Fibroblast of upper back skin (primary cell): ENCODE data around the gene RFT1.

ENCODE experiments used
- DNase-seq: peaks from one replicate; pipeline ENCODE4 v3.0.0-alpha.2; 2013

RFT1 gene

DNA sequence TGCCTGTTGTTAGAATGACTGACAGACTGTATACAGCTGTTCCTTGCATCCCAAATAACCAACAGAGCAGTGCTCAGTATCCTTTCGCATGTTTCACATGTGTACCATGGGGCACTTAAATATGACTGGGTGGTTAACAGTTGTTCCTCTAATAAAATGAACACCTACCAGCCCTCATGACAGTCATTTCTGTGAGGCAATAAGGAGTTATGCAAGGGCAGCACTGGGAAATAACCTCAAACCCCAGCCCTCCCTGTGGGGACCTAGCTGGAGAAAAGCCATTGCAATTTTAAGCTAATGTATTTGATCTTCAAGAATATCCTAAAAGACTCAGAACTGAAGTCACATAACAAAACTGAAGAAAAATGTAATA, 7.3 kb downstream of the RFT1 start:
- DNase-seq: no peak

DNA sequence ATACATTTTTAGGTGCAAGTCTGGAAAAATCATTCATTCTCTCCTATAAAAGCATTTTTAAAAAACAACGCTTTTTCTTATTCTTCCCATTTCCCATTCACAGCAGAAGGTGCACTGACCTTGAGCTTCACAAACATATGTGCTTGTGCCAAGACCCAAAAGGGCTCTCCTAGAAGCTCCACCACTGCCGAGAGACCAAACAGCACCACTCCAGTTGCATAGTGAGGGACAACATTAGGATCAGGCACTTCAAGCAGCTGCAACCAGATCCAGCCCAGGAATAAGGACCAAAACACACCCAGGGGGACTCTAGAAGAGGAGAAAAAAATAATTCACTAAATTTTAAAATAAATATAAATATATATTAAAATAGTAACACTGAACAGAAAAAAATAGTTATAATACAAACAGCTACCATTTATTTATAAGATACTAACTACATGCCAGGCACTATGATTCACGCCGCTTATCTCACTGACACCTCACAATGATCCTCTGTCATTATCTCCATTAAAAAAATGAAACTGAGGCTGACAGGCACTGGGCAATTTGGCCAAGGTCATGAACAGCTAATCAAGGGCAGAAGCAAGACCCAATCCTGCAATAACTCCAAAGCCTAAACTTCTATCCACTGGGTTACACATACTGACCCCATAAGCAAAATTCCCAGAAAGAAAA, 7.8 kb downstream of the RFT1 start:
- no peak for DNase-seq

DNA sequence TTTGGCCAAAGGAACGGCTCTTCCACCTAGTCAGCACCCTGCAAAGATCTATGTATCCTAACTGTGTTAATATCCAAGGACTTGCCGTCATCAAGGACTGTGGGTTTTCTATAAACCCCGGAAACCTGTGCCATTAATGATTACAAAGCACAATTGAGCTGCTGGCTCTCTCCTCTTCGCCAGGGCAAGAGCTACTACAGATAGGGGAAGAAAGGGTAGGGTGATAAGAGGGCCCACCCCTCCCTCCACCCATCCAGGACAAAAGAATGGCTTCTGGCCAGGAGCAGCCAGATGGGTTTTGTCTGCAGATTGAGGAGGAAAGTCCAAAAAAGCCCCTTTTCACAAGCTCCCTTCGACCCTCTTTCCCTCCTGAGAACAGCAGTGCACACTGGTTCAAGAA, 9.9 kb downstream of the RFT1 start:
- DNase-seq: no peak

DNA sequence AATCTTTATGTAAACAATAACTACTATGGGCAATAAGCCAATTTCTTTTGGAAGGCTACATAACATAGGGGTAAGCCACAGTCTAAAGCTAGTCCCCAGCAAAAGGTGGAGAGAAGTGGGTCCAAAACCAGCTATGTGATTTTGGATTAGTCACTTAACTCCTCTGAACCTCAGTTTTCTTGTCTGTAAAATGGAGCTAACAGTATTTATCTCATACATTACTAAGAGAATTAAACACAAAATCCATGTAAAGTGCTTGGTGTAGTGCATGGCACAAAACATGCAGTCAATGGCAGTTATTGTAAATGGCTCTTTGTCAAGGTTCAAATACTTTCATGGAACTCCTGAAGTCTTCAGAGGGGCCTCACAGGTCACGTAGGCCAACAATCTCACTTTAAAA, 13.3 kb downstream of the RFT1 start:
- no peak for DNase-seq

DNA sequence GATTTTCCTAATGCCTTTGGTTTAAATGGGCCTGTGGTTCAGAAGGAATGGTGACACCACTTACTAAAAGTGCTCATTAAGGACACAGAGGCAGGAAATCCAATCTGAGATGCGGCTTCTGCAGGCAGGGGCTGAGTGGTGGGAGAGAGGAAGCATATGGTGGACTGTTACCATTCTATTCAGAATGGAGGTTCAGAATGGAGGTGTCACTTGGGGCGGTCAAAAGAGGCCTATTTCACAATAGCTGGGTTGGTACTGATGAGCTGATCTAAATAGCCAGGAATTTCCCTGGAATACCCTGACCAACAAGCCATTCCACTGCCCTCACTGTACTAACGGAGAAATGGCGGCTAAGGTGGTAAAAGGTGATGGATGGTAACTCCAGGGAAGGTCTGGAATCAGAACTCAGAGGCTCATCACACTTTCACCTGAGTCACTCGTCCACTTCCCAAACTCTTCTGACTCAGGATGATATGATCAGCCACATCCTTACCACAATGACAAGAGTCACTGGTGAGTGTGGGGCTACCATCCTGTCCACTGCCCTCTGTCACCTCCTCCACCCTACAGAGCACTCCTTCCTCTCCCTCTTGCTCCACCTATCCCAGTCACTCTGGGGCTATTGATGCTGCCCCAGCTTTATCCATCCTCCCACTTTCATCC, 15.7 kb downstream of the RFT1 start:
- no peak for DNase-seq

DNA sequence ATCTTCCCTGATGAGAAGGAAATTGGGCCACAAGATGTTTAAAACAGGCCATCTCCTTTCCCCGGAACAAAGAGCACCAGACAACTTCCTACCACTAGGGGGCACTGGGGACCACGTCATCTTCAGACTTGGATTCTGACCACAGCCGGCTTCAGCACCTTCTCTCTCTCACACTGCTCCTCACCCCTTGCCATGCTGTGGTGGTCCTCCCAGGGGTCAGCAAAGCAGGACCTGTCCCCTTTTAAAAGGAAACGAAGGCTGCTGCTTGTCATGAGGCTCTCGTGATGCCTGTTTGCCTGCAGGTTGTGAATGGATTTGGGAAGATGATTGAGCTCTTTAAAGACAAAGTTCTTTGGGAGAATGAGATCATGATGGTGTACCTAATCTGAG, 16.2 kb downstream of the RFT1 start:
- peak; percentile 76 for DNase-seq

DNA sequence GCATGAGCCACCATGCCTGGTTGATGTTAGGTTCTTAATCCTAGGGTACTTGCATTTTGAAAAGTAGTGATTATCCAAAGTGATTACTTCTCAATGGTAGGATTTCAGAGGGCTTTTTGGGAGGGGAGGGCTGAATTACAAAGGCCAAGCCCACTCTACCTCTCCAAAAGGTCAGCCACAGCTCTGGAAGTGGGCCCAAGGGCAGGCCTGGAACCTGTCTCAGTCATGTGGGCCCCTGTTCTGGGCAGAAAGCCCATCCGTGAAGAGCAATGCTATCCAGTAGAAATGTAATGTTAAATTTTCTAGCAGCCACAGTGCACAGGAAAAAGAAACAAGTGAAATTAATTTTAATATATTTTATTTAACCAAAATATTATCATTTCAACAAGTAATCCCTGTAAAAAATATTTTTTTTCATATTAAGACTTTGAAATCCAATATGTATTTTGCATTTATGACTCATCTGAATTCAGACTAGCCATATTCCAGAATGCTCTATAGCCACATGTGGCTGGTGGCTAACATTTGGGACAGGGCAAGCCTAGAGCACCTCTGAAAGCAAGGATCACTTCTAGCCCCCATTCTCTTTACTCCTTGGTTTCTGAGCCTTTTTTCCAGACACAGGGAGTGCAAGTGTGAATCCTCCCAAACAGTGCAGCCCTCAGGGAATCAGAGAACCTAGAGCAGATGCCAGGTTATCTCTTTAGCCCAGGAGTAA, 16.8 kb downstream of the RFT1 start:
- DNase-seq: no peak

DNA sequence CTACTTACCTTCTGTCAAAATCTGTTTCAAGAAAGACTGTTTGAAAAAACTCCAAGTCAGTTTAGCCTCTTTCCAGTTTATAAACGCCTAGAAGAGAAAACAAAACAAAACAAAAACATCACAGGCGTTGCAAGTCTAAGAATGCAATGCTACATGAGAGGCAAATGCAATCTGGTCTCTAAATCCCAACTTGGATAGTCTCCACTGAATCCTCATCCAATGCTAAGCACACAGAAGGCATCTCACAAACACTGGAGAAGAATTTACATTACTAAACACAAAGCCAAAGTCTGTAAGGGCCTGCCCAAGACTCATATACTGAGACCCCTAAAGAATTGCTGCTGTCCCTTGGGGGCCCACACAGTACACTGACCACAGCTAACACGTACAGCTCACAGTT, 18.4 kb downstream of the RFT1 start:
- DNase-seq: no peak

DNA sequence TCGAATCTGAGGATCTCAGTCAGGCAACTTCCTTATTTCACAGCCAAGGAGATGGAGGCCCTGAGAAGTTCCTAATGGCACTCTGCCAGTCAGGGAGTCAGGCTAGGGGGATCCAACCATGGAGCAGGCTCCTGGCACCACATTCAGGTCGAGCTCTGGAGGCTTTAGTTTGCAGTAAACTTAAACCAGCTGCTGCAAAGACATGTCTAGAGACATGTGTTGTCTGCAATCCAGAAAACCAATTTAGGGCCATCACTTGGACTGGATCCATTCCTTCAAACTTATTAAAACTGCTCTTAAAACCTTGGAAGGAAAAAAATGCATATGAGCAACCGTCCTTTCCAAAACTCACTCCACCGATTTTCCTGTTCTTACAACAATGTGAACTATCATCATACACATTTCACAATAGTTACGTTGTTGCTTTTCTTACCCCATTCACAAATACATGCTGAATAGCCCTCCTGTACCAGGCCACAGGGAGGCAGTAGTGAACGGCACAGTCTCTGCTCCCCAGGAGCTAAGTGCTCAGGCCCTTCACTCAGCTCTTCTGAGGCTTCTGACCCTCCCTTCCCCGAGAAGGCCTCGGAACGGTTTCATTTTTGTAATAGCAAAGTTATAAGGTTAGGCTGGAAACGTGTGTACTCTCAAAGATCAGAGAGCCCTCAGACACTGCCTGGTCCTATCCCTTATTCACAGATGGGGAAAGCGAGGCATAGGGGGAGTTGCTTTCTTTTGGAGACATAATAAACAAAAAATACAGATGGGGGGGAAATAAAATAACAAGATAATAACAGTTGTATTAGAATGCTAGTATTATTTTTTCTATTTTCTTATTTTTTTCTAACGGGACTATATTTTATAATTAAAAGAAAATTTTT, 20.1 kb downstream of the RFT1 start:
- peak; percentile 71 for DNase-seq

DNA sequence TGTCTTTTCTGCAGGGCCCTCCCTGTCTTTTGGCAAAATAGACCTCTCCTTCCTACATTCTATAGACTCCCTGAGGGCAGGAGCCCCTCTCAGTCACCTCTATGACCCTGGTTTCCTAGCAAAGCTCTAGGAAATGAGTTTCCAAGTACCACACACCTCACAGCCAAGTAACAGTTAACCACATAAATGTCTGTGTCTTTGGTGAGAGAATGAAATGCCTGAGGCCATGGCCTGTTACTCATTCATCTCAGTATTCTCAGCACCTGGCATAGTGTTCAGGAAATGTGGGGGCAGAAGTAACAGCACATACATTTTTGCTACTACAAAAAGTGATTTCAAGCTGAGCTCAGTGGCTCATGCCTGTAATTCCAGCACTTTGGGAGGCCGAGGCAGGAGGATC, 21.0 kb downstream of the RFT1 start:
- DNase-seq: peak; percentile 74

DNA sequence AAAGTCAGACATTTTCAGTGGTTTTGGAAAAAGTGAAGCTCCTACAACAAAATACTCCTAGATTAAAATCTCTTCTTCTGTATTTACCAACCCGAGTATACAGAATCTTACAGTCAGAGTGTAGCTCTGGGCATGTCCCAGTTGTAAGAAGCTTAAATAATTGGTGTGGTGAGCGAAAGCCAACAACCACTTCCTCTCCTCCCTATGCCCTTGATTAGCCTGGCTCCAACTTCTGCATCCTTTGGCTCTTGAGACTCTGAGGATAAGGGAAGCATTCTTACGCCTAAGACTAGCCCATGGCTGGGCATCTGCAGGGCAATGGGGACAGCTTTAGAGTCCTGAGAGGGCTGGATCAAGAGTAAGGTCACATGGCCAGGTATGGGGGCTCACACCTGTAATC, 25.5 kb downstream of the RFT1 start:
- DNase-seq: no peak

DNA sequence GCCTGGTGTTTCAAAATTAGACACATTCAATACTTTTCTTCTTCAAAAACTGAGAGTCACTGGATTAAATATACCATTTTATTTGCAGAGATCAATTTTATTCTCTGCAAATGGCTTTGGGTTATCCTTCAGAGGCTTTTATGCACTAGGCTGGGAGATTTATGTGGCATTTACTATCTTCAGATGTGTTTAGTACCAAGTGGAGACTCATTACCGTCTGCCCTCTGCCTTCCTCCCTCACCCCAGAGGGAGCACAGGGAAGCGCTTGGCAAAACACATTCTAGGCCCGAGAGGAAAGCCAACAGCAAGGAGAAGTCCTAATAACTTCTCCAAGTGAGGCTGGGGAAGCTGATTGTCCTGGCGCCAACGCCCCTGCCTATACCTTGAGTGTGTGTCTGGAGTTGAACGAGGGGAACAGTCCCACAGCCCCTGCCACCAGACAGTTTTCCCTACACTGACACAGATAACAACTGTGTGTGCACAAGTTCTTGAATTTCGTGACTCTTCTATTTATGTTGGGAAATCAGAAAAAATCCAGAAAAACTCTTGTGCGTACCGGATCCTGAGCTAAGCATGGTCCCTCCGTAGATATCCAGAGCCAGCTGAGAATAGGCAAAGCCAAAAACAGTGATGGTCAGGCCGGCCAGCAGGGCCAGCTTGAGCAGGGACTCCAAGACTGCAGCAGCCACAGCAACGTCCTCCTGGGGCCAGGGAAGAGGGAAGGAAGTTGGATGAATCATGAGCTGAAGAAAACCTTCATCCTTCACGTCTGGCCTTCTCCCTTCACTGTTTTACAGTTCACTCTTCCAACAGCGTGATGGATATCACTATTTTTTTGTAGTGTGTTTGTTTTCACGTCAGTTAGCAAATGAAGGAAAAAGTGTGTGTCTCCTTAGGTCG, 26.6 kb downstream of the RFT1 start:
- DNase-seq: peak; percentile 12

DNA sequence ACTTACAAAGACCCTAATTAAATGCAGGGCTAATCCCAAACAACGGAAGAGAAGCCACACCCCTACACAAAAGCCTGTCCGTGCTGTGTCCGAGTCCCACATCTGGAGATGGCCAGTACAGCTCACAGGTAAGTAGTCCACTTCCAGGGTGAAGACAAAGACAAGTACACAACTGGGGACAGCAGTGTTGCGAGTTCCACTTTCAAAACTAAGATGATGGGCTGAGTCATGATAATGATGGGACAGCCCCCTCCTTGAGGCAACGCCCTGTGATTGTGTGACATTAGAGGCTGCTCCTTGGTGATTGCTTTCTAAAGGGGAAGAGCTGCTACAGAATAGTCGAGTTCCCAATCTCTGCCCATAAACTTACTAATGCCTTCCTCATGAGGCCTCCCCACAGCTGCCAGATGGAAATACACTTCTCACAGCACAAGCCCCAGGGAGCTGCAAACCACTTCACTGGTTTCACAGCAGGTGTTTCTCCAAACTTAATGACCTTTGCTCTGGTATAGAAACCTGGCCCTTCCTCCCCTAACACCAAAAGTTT, 27.6 kb downstream of the RFT1 start:
- no peak for DNase-seq

DNA sequence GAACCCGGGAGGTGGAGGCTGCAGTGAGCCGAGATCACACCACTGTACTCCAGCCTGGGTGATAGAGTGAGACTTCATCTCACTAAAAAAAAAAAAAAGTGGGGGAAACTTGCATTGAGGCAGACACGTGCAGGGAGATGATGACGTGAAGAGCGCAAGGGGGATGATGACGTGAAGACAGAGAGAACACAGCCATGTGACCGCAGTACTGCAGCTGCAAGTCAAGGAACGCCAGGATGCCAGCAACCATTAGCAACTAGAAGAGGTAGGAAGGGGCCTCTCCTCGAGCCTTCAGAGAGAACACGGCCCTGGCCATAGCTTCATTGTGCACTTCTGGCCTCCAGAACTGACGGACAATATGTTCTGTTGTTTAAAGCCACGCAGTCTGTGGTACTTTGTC, 28.3 kb downstream of the RFT1 start:
- DNase-seq: no peak

DNA sequence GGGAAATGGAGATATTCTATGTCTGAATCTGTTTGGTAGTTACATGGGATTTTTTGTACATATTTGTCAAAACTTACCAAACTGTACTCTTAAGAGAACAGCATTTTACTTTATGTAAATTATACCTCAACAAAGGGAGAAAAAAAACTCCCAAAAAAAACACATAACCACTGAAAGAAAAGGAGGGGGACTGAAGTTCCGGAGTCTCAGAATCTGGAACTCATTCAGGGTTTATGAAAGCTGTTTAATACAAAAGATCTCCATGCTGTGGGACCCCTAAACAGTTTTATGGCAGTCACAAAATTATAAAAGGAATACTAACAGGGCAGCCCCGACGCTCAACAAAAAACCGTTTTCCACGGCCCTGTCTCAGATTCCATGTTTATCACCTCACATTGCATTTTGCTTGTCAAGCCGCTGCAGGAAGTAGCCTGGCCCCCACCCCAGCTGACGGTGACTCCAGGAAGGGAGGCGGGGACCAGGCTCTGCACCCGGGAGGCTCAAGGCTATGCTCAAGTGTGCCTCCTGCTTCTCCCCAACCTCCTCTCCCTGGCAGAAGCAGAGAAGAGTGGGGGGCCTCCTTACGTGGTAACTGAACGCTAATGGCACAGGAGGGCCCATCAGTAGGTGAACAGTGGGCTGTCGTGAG, 29.3 kb downstream of the RFT1 start:
- DNase-seq: no peak

DNA sequence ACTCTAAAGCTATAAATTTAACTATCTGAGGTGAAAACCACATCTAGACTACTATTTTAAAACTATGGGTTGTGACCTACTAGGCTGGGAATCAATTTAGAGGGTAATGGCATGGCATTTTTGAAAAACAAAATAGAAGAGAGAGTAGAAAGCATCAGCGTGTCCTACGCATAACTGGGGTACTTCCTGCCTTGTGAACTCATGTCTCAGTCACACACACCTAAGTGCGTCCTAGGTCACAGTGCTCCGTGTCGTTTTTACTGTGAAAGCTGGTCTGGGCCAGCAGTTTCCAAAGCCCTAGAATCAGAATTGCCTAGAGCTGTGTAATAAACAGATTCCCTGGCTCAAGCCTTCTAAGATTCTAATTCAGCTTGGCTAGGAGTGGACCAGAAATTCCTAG, 32.3 kb downstream of the RFT1 start:
- DNase-seq: no peak

DNA sequence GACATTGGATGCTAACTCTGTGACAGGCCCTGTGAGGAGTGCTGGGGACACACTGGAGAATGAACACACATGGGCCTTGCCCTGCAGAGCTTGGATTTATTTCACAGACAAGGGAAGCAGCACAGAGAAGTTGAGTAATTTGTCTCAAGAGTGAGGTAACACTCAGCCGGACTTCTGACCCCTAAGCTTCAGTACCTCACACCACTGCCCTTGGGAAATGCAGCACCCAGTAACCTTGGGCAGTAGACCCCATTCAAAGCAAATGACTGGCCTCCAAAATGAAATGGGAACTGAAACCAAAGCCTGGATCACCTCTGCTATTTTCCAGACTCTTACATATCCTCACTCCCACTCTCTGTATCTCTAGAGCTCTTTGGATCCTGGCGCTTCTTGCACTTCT, 37.3 kb downstream of the RFT1 start:
- DNase-seq: no peak

DNA sequence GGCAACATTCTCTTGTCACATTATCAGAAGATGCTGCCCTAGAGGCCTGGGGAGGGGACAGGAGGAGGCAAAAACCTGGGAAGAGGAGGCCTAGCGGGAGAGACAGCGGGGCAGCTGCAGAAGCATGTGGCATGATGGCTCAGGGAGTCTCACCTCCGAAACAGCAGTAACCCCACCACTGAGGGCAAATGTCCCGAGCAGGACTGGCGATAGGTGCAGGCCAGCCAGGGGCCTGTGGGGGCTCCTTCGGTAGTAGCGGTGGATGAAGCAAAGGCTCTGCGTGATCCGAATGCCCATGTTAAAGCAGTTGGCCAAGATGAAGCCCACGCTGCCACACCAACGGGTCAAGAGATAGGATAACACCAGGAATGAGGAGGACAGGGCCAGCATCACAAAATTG, 38.0 kb downstream of the RFT1 start:
- DNase-seq: no peak

DNA sequence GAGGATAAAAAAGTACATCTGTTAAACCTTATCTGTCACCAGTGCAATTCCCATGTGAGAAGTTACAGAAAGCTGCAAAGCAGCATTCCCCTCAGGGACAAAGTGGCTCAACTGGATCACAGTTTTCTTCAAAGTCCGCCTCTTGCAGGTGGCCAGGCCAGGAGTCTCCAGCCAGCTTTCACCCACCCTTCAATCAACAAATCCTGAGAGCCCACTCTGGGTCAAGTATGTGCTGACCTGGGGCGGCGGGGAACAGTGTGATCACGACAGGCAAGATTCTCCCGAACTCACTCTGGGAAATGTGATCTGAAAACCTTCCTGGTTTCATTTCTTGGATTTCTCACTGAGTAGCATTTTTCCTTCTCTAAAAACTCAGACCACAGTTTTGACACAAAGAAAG, 39.2 kb downstream of the RFT1 start:
- no peak for DNase-seq

DNA sequence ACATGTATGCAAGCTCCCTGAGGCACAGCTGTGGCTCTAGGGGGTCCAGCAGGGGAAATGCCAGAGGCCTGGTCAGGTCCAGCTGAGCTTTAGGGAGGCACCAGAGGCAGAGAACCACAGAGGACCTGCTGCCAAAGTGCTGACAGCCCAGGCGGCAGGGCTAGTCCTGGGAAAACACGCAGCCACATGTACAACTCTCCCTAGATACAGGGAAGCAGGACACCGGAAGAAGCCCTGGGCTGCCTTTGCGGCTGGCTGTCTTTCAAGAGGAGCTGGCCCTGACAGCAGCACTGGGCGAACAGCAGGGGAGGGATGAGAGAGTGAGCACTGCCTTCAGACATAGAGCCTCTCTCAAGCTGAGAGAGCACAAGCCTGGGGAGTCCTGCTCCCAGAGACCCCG, 40.7 kb downstream of the RFT1 start:
- DNase-seq: no peak

DNA sequence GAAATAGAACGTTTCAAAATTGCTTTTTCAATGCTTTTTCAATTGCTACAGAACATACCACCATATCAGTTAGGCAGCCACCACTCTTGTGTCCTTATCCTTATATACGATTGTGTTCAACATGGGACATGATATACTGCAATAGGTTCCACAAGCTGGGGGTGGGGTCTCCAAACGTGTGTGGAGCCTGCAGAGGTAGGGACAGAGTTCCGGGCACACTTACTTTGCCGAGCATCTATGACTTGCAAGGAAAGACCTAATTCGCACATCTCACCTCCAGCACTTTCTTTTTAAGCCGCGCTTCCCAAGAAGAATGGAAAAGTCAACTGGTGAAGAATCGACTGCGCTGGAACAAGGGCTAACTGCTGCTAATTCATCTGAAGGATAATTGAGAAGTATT, 44.8 kb downstream of the RFT1 start:
- DNase-seq: no peak
